Measurements from ENCODE around the gene REEP1.

GRCh38 chr2:86336675-86337243 is 667 bp downstream of the REEP1 start:
- TF ChIP-seq CTCF (IDR thresholded peaks at IDR 0.05) (no peak), PBX3 (IDR thresholded peaks at IDR 0.05) (no peak), MYC (IDR thresholded peaks at IDR 0.05; ENCODE audit: borderline replicate concordance, low read length) (no peak), POLR2A (IDR thresholded peaks at IDR 0.05; ENCODE audit: low read length) (no peak), RAD21 (conservative IDR thresholded peaks at IDR 0.05 in 1 of 2, IDR thresholded peaks at IDR 0.05 in 1 of 2) (no peak), RFX5 (IDR thresholded peaks at IDR 0.05) (no peak), EP300 (IDR thresholded peaks at IDR 0.05) (no peak), CHD4 (IDR thresholded peaks at IDR 0.05; ENCODE audit: borderline replicate concordance) (no peak), SMC3 (IDR thresholded peaks at IDR 0.05) (no peak), MAX (IDR thresholded peaks at IDR 0.05) (no peak), PHF8 (IDR thresholded peaks at IDR 0.05; ENCODE audit: borderline replicate concordance, low read depth) (no peak), HOXA7 (CRISPR knock-in tag; IDR thresholded peaks at IDR 0.05) (no peak), CHD2 (IDR thresholded peaks at IDR 0.05; ENCODE audit: low read length, partially characterized antibody) (no peak), CEBPB (IDR thresholded peaks at IDR 0.05) (no peak)
